Neural progenitor cell (in vitro differentiated cells): Measurements from ENCODE around the gene MTIF3. TPM values are rescaled to one million over a fixed set of nuclear protein-coding genes. Genes with fewer than 3 reads are reported as not detected.

ENCODE experiments used
- DNase-seq: peaks from one replicate; pipeline ENCODE4 v3.0.0-alpha.2; 2016; ENCODE audit warnings: low spot score
- H2AFZ ChIP-seq: fragments of 200-600 bp; sonication (generic); replicated peaks from 2 replicates; pipeline ENCODE4 v1.6.1; 2016; ENCODE audit warnings: antibody characterized with exemption
- H3F3A ChIP-seq: fragments of 200-600 bp; sonication (generic); 2 replicates; pipeline ENCODE4 v1.6.1; 2016; ENCODE audit warnings: antibody characterized with exemption, low read depth
- H3K27ac ChIP-seq: fragments of 200-600 bp; sonication (generic); 2 replicates; pipeline ENCODE4 v1.5.1; 2016; ENCODE audit warnings: mild to moderate bottlenecking
- H3K27me3 ChIP-seq: fragments of 200-600 bp; sonication (generic); 2 replicates; pipeline ENCODE4 v1.6.1; 2016; ENCODE audit warnings: mild to moderate bottlenecking, moderate library complexity
- H3K36me3 ChIP-seq: fragments of 200-600 bp; sonication (generic); 2 replicates; pipeline ENCODE4 v1.5.1; 2016
- H3K4me1 ChIP-seq: fragments of 200-600 bp; sonication (generic); 2 replicates; pipeline ENCODE4 v1.6.1; 2016; ENCODE audit warnings: mixed run types
- H3K4me2 ChIP-seq: fragments of 200-600 bp; sonication (generic); 2 replicates; pipeline ENCODE4 v1.6.1; 2016
- H3K4me3 ChIP-seq: fragments of 200-600 bp; sonication (generic); 2 replicates; pipeline ENCODE4 v1.5.1; 2016
- H3K79me2 ChIP-seq: fragments of 200-600 bp; sonication (generic); 2 replicates; pipeline ENCODE4 v1.6.1; 2016; ENCODE audit warnings: low read depth
- H3K9ac ChIP-seq: fragments of 200-600 bp; sonication (generic); 2 replicates; pipeline ENCODE4 v1.6.1; 2016
- H3K9me3 ChIP-seq: fragments of 200-600 bp; sonication (generic); 2 replicates; pipeline ENCODE4 v1.5.1; 2016; ENCODE audit warnings: low read depth
- H4K20me1 ChIP-seq: fragments of 200-600 bp; sonication (generic); 2 replicates; pipeline ENCODE4 v1.6.1; 2016; ENCODE audit warnings: low read depth
- H3K27ac Mint-ChIP-seq: 3 replicates; pipeline ENCODE4 v1.8.0; 2021; ENCODE audit warnings: mixed read lengths
- H3K27me3 Mint-ChIP-seq: 2 replicates; pipeline ENCODE4 v1.8.0; 2022; ENCODE audit warnings: low read depth, mild to moderate bottlenecking, inconsistent platforms, moderate library complexity, mixed read lengths; ENCODE audit not compliant: insufficient read depth
- H3K36me3 Mint-ChIP-seq: 3 replicates; pipeline ENCODE4 v1.8.0; 2021; ENCODE audit warnings: mixed read lengths
- H3K4me1 Mint-ChIP-seq: 3 replicates; pipeline ENCODE4 v1.8.0; 2021; ENCODE audit warnings: mixed read lengths
- H3K4me3 Mint-ChIP-seq: 3 replicates; pipeline ENCODE4 v1.8.0; 2021; ENCODE audit warnings: mild to moderate bottlenecking, moderate library complexity, mixed read lengths
- H3K9me3 Mint-ChIP-seq: 3 replicates; pipeline ENCODE4 v1.8.0; 2020; ENCODE audit warnings: mixed read lengths
- EZH2 ChIP-seq: fragments of 200-600 bp; sonication (generic); IDR thresholded peaks from 2 replicates; pipeline ENCODE4 v1.6.1; 2017; ENCODE audit warnings: antibody characterized with exemption, mild to moderate bottlenecking, moderate library complexity
- EZH2phosphoT487 ChIP-seq: fragments of 200-600 bp; sonication (generic); IDR thresholded peaks from 2 replicates; pipeline ENCODE4 v1.6.1; 2017; ENCODE audit warnings: antibody characterized with exemption
- total RNA-seq: library from RNA; depleted of rRNA; stranded (reverse); fragments of >200 nt; gene quantifications from 2 replicates; pipeline ENCODE4 v1.2.3, GENCODE V29; 2015; ENCODE audit warnings: low replicate concordance
- TF ChIP-seq, protein P1 (sequence below): fragments of 200-600 bp; sonication (generic); IDR thresholded peaks from 2 replicates; pipeline ENCODE4 v1.5.1; 2017; ENCODE audit warnings: antibody characterized with exemption, mild to moderate bottlenecking

Gene MTIF3
- total RNA-seq, 1 donor from 2014 or later, result 65.8 TPM

DNA sequence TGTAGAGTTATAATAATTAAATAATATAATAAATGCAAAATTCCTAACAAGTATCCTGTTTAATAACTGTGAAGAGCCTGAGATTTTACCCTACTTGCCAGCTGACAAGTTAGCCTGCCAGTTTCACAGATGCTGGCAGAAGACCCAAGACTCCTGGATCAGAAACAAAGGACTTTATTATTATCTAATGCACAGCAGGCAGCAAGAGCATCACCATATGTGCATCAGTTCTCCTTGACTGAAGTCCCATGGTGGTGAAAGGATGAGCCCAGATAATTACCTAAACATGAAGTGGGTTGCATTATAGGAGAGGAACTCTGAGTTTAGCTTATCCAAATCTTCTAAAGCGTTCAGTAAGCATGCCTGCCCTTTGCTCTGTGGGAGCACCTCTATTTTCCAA, 39.1 kb upstream of the MTIF3 start:
- H3K4me2 ChIP-seq, result no peak overlapping the region
- TF ChIP-seq EZH2 (no peak), EZH2phosphoT487 (no peak)
- TF ChIP-seq, protein P1, sequence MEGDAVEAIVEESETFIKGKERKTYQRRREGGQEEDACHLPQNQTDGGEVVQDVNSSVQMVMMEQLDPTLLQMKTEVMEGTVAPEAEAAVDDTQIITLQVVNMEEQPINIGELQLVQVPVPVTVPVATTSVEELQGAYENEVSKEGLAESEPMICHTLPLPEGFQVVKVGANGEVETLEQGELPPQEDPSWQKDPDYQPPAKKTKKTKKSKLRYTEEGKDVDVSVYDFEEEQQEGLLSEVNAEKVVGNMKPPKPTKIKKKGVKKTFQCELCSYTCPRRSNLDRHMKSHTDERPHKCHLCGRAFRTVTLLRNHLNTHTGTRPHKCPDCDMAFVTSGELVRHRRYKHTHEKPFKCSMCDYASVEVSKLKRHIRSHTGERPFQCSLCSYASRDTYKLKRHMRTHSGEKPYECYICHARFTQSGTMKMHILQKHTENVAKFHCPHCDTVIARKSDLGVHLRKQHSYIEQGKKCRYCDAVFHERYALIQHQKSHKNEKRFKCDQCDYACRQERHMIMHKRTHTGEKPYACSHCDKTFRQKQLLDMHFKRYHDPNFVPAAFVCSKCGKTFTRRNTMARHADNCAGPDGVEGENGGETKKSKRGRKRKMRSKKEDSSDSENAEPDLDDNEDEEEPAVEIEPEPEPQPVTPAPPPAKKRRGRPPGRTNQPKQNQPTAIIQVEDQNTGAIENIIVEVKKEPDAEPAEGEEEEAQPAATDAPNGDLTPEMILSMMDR, result no peak
- no peak overlapping the region for H3K27ac Mint-ChIP-seq
- DNase-seq, result no peak
- peaks cover 2% of the 10 kb centered on the region for H3K4me1 Mint-ChIP-seq
- no peaks in the 10 kb centered on the region for H3K9me3 Mint-ChIP-seq
- H3K36me3 Mint-ChIP-seq, result no peaks in the 10 kb centered on the region
- no peaks in the 10 kb centered on the region for H3K79me2 ChIP-seq
- no peaks in the 10 kb centered on the region for H3K9me3 ChIP-seq
- H3K27me3 ChIP-seq, result no peaks in the 10 kb centered on the region
- no peak overlapping the region for H3K9ac ChIP-seq
- no peaks in the 10 kb centered on the region for H3F3A ChIP-seq
- H3K36me3 ChIP-seq, result no peaks in the 10 kb centered on the region
- no peak overlapping the region for H3K4me3 Mint-ChIP-seq
- no peak overlapping the region for H3K27ac ChIP-seq
- peaks cover 5% of the 10 kb centered on the region for H3K4me1 ChIP-seq
- no peaks in the 10 kb centered on the region for H3K27me3 Mint-ChIP-seq
- H4K20me1 ChIP-seq, result no peaks in the 10 kb centered on the region
- H3K4me3 ChIP-seq, result no peak overlapping the region
- no peak overlapping the region for H2AFZ ChIP-seq

DNA sequence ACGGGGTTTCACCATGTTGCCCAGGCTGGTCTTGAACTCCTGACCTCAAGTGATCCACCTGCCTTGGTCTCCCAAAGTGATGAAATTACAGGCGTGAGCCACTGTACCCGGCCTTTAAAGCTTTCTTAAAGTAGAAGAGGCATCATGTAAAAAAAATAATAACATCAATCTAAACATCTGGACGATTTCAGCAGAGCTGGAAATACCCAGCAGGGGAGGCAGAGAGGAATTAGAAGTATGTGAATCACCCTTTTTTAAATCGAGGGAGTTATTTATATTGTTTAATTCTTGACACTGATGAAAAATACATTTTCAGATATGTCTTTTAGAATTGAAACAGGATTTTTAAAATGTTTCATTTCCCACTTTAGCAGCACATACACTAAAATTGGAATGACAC, 37.4 kb upstream of the MTIF3 start:
- peaks cover 2% of the 10 kb centered on the region for H3K4me1 Mint-ChIP-seq

GRCh38 chr13:27483421-27483820, 33.1 kb upstream of the MTIF3 start:
- Histone ChIP-seq H3K9me3 (no peaks in the 10 kb centered on the region), H3F3A (no peaks in the 10 kb centered on the region), H3K36me3 (no peaks in the 10 kb centered on the region), H3K79me2 (no peaks in the 10 kb centered on the region), H3K4me3 (no peak overlapping the region), H3K9ac (no peak overlapping the region), H2AFZ (no peak overlapping the region), H3K27ac (no peak overlapping the region), H4K20me1 (no peaks in the 10 kb centered on the region), H3K4me1 (no peaks in the 10 kb centered on the region), H3K27me3 (peaks cover 23% of the 10 kb centered on the region), H3K4me2 (no peak overlapping the region)
- Mint-ChIP-seq H3K9me3 (peaks cover 4% of the 10 kb centered on the region), H3K27ac (no peak overlapping the region), H3K4me3 (no peak overlapping the region), H3K36me3 (no peaks in the 10 kb centered on the region), H3K4me1 (no peaks in the 10 kb centered on the region), H3K27me3 (peaks cover 2% of the 10 kb centered on the region)
- no peak for DNase-seq
- TF ChIP-seq EZH2phosphoT487 (no peak), EZH2 (no peak)
- TF ChIP-seq, protein P1, result no peak

More for the DNA sequence above, 37.4 kb upstream of the MTIF3 start:
- no peaks in the 10 kb centered on the region for H3K79me2 ChIP-seq
- H3K9ac ChIP-seq, result no peak overlapping the region
- H3K27me3 ChIP-seq, result peaks cover 11% of the 10 kb centered on the region
- DNase-seq, result no peak
- H4K20me1 ChIP-seq, result no peaks in the 10 kb centered on the region
- H3K36me3 ChIP-seq, result no peaks in the 10 kb centered on the region
- Mint-ChIP-seq H3K27me3 (no peaks in the 10 kb centered on the region), H3K9me3 (no peaks in the 10 kb centered on the region), H3K27ac (no peak overlapping the region), H3K36me3 (no peaks in the 10 kb centered on the region), H3K4me3 (no peak overlapping the region)
- no peaks in the 10 kb centered on the region for H3K9me3 ChIP-seq
- TF ChIP-seq, protein P1, result no peak
- TF ChIP-seq EZH2, result no peak
- TF ChIP-seq EZH2phosphoT487, result no peak
- H3F3A ChIP-seq, result no peaks in the 10 kb centered on the region
- no peak overlapping the region for H3K4me2 ChIP-seq
- H2AFZ ChIP-seq, result no peak overlapping the region
- H3K27ac ChIP-seq, result no peak overlapping the region
- H3K4me1 ChIP-seq, result peaks cover 5% of the 10 kb centered on the region
- no peak overlapping the region for H3K4me3 ChIP-seq
